ENCODE results near the gene NCAPD2. TPM values are rescaled to one million over a fixed set of nuclear protein-coding genes. Genes with fewer than 3 reads are reported as not detected.
"Not testable (repeated sequence)": the region's sequence is repeated elsewhere in the genome, so short reads cannot be mapped to it uniquely, and the experiment has no call there.

The NCAPD2 gene
- total RNA-seq, 1 donor from 2014 or later: 32.0 TPM

- ATAC-seq: peak in 1 of 2 donors; percentile 8
- DNase-seq: no peak
- no peak for TF ChIP-seq CTCF (IDR thresholded peaks at IDR 0.05)
- H3K4me3 ChIP-seq: peak overlapping the region; percentile 93
- H3K27me3 ChIP-seq (ENCODE audit: low read depth): no peaks in the 10 kb centered on the region
- peaks cover 33% of the 10 kb centered on the region for H3K36me3 ChIP-seq
- H3K27ac ChIP-seq: peak overlapping the region; percentile 78
- H3K4me1 ChIP-seq: peaks cover 65% of the 10 kb centered on the region
- intact Hi-C loops (cut with DNase I): no loop called here
- no peaks in the 10 kb centered on the region for H3K9me3 ChIP-seq
Observed at GRCh38 chr12:6553051-6553868, 59.4 kb downstream of the NCAPD2 start.

GRCh38 chr12:6554168-6555017, 60.5 kb downstream of the NCAPD2 start:
- H3K36me3 ChIP-seq: peaks cover 31% of the 10 kb centered on the region
- ATAC-seq: peak; percentile 72 to 75
- H3K9me3 ChIP-seq: no peaks in the 10 kb centered on the region
- H3K27me3 ChIP-seq (ENCODE audit: low read depth): no peaks in the 10 kb centered on the region
- peak overlapping the region; percentile 78 for H3K27ac ChIP-seq
- H3K4me3 ChIP-seq: peak overlapping the region; percentile 93
- DNase-seq: peak; percentile 80
- intact Hi-C loops (cut with DNase I): no loop called here
- H3K4me1 ChIP-seq: peaks cover 55% of the 10 kb centered on the region
- peak; percentile 61 for TF ChIP-seq CTCF (IDR thresholded peaks at IDR 0.05)

GRCh38 chr12:6555018-6555691, 61.3 kb downstream of the NCAPD2 start:
- H3K4me1 ChIP-seq: peaks cover 53% of the 10 kb centered on the region
- H3K36me3 ChIP-seq: peaks cover 31% of the 10 kb centered on the region
- H3K4me3 ChIP-seq: peak overlapping the region; percentile 93
- ATAC-seq (no peak), DNase-seq (no peak)
- no peak for TF ChIP-seq CTCF (IDR thresholded peaks at IDR 0.05)
- no peaks in the 10 kb centered on the region for H3K9me3 ChIP-seq
- H3K27me3 ChIP-seq (ENCODE audit: low read depth): no peaks in the 10 kb centered on the region
- H3K27ac ChIP-seq: peak overlapping the region; percentile 77
- intact Hi-C loops (cut with DNase I): no loop called here

GRCh38 chr12:6556496-6556817, 62.6 kb downstream of the NCAPD2 start:
- DNase-seq; ATAC-seq; H3K27me3 ChIP-seq (ENCODE audit: low read depth); intact Hi-C loops (cut with DNase I); H3K9me3 ChIP-seq: not testable (repeated sequence)
- Histone ChIP-seq H3K36me3 (peaks cover 43% of the 10 kb centered on the region), H3K4me1 (peaks cover 43% of the 10 kb centered on the region), H3K4me3 (peak overlapping the region; percentile 93), H3K27ac (peak overlapping the region; percentile 77)

- intact Hi-C loops (cut with DNase I): no loop called here
- no peaks in the 10 kb centered on the region for H3K9me3 ChIP-seq
- no peaks in the 10 kb centered on the region for H3K27me3 ChIP-seq (ENCODE audit: low read depth)
- no peak overlapping the region for H3K4me3 ChIP-seq
- H3K4me1 ChIP-seq: peaks cover 39% of the 10 kb centered on the region
- ATAC-seq: no peak
- no peak for DNase-seq
- H3K27ac ChIP-seq: peak overlapping the region; percentile 77
- peaks cover 47% of the 10 kb centered on the region for H3K36me3 ChIP-seq
- no peak for TF ChIP-seq CTCF (IDR thresholded peaks at IDR 0.05)
Observed at GRCh38 chr12:6556857-6557256, 63.0 kb downstream of the NCAPD2 start.
